ENCODE data around the gene HIVEP1.
A peak's percentile ranks its signal among the peaks of the same experiment; 100 is the strongest.

DNA sequence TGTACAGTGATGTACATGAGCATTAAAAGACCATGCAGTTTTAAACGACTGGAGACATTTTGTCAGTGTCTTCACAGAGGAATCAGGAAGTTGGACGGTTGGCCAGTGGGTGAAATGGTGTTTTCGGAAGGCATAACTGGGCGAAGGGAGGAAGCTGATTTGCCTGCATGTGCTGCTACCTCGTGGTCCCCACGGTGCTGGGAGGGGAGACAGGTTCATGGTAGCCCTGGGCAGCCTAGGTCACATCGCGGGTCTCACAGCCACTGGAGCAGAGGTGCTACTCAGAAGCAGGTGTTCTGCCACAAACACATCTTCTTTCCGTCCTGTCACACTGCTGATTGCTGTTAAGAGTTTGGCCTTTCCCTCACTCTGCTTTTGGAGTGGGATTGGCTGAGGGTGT is 35.2 kb downstream of the HIVEP1 start:
- TF ChIP-seq POLR2AphosphoS5 (IDR thresholded peaks at IDR 0.05; ENCODE audit: low read depth, low read length): peak; percentile 68
- TF ChIP-seq TAF1 (IDR thresholded peaks at IDR 0.05; ENCODE audit: borderline replicate concordance, low read depth, low read length): no peak

Measured in GM12892 (cell line).